A673 (cell line): ENCODE results near the gene CENPV.

Experiments
- CTCF ChIP-seq: fragments of 300-800, 200-600 bp; sonication (generic); conservative IDR thresholded peaks from 2 replicates; pipeline ENCODE4 v1.5.1; 2017; ENCODE audit warnings: low read depth, mild to moderate bottlenecking, antibody characterized with exemption, low read length, moderate library complexity, mixed read lengths
- EZH2 ChIP-seq: fragments of 200-600 bp; sonication (generic); IDR thresholded peaks from 2 replicates; pipeline ENCODE4 v1.6.1; 2017; ENCODE audit warnings: borderline replicate concordance, low read depth, mild to moderate bottlenecking, mixed read lengths, antibody characterized with exemption, low read length; ENCODE audit not compliant: poor library complexity, severe bottlenecking

DNA sequence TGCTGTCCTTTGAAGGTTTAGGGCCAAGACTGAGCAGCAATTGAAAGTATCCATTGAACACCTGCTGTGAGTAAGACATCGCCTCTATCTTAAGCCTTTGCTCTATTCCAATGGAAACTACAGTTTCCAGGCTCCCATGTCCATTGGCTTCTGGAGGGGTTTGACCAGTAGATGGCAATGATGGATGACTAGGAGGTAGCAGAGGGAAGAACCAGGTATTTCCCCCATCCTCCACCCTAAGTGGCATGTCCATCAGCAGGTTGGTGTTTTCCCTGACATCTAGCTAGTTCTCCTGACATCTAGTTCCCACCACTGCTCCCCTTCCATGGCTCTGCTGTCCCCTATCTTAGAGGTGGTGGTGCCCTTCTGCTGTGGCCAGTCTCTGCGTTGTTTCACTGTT lies 58.7 kb downstream of the CENPV start:
- TF ChIP-seq CTCF (no peak), EZH2 (no peak)
